Astrocyte of the spinal cord (primary cell): ENCODE measurements around the gene UTF1.

Experiments used
- DNase-seq: peaks from one replicate; pipeline ENCODE4 v3.0.0; 2011; ENCODE audit warnings: low read depth, low spot score
- H3K4me3 ChIP-seq: 2 replicates; pipeline ENCODE4 v1.5.1; 2011; ENCODE audit warnings: low read depth, mild to moderate bottlenecking, low read length, moderate library complexity
- in situ Hi-C: cut with HindIII; loops from 2 replicates; pipeline ENCODE4 v1.10.0; 2017; ENCODE audit warnings: low sequenced_read_pairs
- TF ChIP-seq, protein P1 (sequence below): IDR thresholded peaks from 2 replicates; pipeline ENCODE4 v1.5.1; 2012; ENCODE audit warnings: low read depth, mild to moderate bottlenecking, low read length, inconsistent platforms

The UTF1 gene

DNA sequence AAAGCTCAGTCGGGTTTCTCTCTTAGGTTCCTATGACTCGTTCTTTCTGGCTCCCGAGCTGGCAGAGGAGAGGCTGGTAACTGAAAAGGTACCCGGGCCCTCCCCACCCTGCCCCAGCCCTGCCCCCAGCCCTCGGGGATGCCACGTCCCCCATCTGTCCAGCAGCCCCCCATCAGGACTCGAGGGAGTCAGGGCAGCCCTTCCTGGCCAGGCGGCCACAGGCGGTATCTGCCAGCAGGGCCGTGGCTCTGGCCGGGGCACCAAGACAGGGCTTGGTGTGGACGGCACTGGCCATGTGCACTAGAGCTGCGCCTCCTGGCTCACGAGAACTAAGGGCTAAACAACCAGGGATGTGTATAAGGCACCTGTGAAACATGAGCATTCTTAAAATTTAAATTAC lies 40.3 kb upstream of the UTF1 start:
- H3K4me3 ChIP-seq: no peak overlapping the region
- no peak for DNase-seq
- in situ Hi-C loops: no loop called here
- TF ChIP-seq, protein P1, sequence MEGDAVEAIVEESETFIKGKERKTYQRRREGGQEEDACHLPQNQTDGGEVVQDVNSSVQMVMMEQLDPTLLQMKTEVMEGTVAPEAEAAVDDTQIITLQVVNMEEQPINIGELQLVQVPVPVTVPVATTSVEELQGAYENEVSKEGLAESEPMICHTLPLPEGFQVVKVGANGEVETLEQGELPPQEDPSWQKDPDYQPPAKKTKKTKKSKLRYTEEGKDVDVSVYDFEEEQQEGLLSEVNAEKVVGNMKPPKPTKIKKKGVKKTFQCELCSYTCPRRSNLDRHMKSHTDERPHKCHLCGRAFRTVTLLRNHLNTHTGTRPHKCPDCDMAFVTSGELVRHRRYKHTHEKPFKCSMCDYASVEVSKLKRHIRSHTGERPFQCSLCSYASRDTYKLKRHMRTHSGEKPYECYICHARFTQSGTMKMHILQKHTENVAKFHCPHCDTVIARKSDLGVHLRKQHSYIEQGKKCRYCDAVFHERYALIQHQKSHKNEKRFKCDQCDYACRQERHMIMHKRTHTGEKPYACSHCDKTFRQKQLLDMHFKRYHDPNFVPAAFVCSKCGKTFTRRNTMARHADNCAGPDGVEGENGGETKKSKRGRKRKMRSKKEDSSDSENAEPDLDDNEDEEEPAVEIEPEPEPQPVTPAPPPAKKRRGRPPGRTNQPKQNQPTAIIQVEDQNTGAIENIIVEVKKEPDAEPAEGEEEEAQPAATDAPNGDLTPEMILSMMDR: no peak

DNA sequence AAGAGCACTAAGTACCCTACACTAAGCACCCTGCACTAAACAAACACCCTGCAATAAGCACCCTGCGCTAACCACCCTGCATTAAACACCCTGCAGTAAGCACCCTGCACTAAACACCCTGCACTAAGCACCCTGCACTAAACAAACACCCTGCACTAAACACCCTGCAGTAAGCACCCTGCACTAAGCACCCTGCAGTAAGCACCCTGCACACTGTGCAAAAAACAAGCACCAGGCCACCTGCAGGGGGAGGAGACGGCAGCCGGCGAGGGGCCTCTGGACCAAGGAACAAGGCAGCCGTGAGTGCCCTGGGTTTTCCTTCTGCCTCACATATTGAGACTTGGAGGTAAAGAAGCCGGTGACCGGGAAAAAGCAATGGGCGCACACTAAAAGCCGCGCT lies 39.8 kb upstream of the UTF1 start:
- in situ Hi-C loops: no loop called here
- TF ChIP-seq, protein P1: no peak
- H3K4me3 ChIP-seq: no peak overlapping the region
- DNase-seq: no peak

DNA sequence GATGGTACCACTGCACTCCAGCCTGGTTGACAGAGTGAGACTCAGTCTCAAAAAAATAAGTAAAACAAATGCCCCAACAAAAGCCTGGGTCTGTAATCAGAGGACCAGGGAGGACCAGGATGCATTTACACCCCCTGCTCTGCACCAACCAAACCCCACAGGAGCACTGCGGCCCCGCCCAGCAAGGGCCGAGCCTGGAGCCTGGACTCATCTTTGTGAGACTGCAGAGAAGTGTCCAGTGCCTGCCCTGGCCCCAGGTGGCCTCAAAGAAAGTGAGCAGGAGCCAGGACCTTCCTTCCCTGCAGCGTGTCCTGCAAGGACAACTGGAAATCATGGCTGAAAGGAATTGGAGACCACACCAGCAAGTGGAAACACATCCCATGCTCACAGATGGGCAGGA lies 38.4 kb upstream of the UTF1 start:
- in situ Hi-C loops: no loop called here
- DNase-seq: no peak
- H3K4me3 ChIP-seq: no peak overlapping the region
- TF ChIP-seq, protein P1: no peak

DNA sequence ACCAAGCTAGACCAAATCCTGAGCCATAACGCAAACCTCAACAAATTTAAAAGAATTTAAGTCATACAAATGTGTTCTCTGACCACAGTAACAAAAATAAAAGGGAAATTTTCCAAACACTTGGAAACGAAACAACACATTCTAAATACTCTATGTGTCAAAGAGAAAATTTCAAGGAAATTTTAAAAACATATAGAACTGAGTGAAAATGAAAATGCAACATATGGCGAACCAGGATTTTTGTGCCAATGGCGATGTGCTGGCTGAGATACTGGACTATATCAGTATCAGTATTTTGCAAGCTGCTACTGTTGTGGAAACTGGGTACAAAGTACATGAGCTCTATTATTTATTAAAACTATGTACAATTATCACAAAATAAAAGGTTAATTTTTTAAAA lies 35.9 kb upstream of the UTF1 start:
- in situ Hi-C loops: no loop called here
- TF ChIP-seq, protein P1: no peak
- H3K4me3 ChIP-seq: no peak overlapping the region
- DNase-seq: no peak

DNA sequence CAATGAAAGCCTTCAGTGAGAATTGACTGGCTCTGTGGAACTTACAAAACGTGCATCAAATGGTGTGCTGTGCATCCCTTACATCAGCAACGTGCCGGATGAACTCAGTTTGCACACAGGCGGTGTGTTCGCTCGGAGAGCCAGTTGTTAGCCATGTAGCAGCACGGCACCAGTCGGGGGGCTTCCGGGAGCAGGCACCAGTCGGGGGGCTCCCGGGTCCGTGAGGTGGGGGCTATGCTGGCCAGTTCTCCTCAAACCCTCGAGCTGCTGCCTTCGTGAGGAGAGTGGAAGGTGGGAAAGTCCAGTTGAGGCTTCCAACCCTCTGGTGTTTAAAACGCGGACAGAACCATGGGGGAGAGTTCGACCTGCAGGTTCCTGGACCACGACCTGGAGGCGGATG lies 34.9 kb upstream of the UTF1 start:
- H3K4me3 ChIP-seq: no peak overlapping the region
- TF ChIP-seq, protein P1: no peak
- in situ Hi-C loops: no loop called here
- DNase-seq: no peak

DNA sequence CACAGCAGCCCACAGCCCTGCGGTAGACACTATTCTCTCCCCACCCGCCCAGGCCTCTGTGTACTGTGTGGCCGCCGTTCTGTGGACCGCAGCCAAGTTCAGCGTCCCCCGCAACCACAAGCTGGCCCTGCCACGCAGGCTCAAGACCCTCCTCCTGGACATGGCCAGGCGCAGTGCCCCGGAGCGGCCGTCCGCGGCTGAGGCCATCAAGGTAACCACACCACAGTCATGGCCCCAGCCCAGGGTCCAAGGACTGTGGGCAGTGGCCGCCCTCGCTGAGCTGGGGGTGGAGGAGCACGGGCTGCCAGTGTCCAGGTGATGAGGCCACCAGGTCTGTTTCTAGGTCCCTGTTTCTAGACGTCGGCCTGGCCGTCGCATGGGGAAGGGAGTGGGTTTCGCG lies 34.4 kb upstream of the UTF1 start:
- no peak overlapping the region for H3K4me3 ChIP-seq
- TF ChIP-seq, protein P1: no peak
- in situ Hi-C loops: no loop called here
- DNase-seq: no peak
